ENCODE measurements around the gene LRRN2.

Gene LRRN2

GRCh38 chr1:204628868-204629267 lies 56.7 kb downstream of the LRRN2 start:
- DNase-seq (ENCODE audit: extremely low spot score), result no peak
- POLR2A ChIA-PET, result no interaction called here
- CTCF ChIA-PET, result no interaction called here

GRCh38 chr1:204627436-204627835 lies 58.1 kb downstream of the LRRN2 start:
- no peak for TF ChIP-seq HDGF (IDR thresholded peaks at IDR 0.05; ENCODE audit: borderline replicate concordance)
- no peak for TF ChIP-seq ZNF384 (IDR thresholded peaks at IDR 0.05)
- no peak for TF ChIP-seq FOXK2 (IDR thresholded peaks at IDR 0.05)
- no peak for TF ChIP-seq BHLHE40 (IDR thresholded peaks at IDR 0.05; ENCODE audit: borderline replicate concordance)
- no peak for TF ChIP-seq SUZ12 (IDR thresholded peaks at IDR 0.05)
- no peak for TF ChIP-seq PKNOX1 (IDR thresholded peaks at IDR 0.05)
- no peak for TF ChIP-seq L3MBTL2 (conservative IDR thresholded peaks at IDR 0.05)
- TF ChIP-seq ELF4 (IDR thresholded peaks at IDR 0.05), result no peak
- no peak for TF ChIP-seq SP1 (IDR thresholded peaks at IDR 0.05)
- no peak for TF ChIP-seq FOXA1 (IDR thresholded peaks at IDR 0.05)
- TF ChIP-seq CTBP1 (IDR thresholded peaks at IDR 0.05; ENCODE audit: borderline replicate concordance), result no peak
- ChIA-PET CTCF (no interaction called here), POLR2A (no interaction called here)
- no peak for DNase-seq (ENCODE audit: extremely low spot score)

More at GRCh38 chr1:204628868-204629267, 56.7 kb downstream of the LRRN2 start:
- TF ChIP-seq HDGF (IDR thresholded peaks at IDR 0.05; ENCODE audit: borderline replicate concordance) (no peak), ELF4 (IDR thresholded peaks at IDR 0.05) (no peak), ZNF384 (IDR thresholded peaks at IDR 0.05) (no peak), FOXA1 (IDR thresholded peaks at IDR 0.05) (no peak), ARNT (IDR thresholded peaks at IDR 0.05) (no peak), CTBP1 (IDR thresholded peaks at IDR 0.05; ENCODE audit: borderline replicate concordance) (no peak), FOXK2 (IDR thresholded peaks at IDR 0.05) (no peak), SP1 (IDR thresholded peaks at IDR 0.05) (no peak), BHLHE40 (IDR thresholded peaks at IDR 0.05; ENCODE audit: borderline replicate concordance) (no peak), LEF1 (IDR thresholded peaks at IDR 0.05; ENCODE audit: borderline replicate concordance) (no peak), NFRKB (IDR thresholded peaks at IDR 0.05) (no peak), SUZ12 (IDR thresholded peaks at IDR 0.05) (no peak)

GRCh38 chr1:204626381-204626780 lies 59.2 kb downstream of the LRRN2 start:
- no peak for TF ChIP-seq ELF4 (IDR thresholded peaks at IDR 0.05)
- no peak for TF ChIP-seq L3MBTL2 (conservative IDR thresholded peaks at IDR 0.05)
- TF ChIP-seq FOXA1 (IDR thresholded peaks at IDR 0.05), result no peak
- no peak for TF ChIP-seq SP1 (IDR thresholded peaks at IDR 0.05)
- TF ChIP-seq PKNOX1 (IDR thresholded peaks at IDR 0.05), result no peak
- no peak for TF ChIP-seq FOXK2 (IDR thresholded peaks at IDR 0.05)
- TF ChIP-seq SUZ12 (IDR thresholded peaks at IDR 0.05), result no peak
- no peak for TF ChIP-seq HDGF (IDR thresholded peaks at IDR 0.05; ENCODE audit: borderline replicate concordance)
- TF ChIP-seq CTBP1 (IDR thresholded peaks at IDR 0.05; ENCODE audit: borderline replicate concordance), result no peak
- no peak for TF ChIP-seq LEF1 (IDR thresholded peaks at IDR 0.05; ENCODE audit: borderline replicate concordance)
- no peak for TF ChIP-seq ARNT (IDR thresholded peaks at IDR 0.05)
- TF ChIP-seq BHLHE40 (IDR thresholded peaks at IDR 0.05; ENCODE audit: borderline replicate concordance), result no peak
- no peak for TF ChIP-seq ZNF384 (IDR thresholded peaks at IDR 0.05)
- no peak for TF ChIP-seq FOXM1 (IDR thresholded peaks at IDR 0.05; ENCODE audit: borderline replicate concordance)
- TF ChIP-seq TARDBP (IDR thresholded peaks at IDR 0.05), result no peak
- DNase-seq (ENCODE audit: extremely low spot score), result no peak
- POLR2A ChIA-PET, result no interaction called here
- CTCF ChIA-PET, result no interaction called here

- TF ChIP-seq LEF1 (IDR thresholded peaks at IDR 0.05; ENCODE audit: borderline replicate concordance) (no peak), L3MBTL2 (conservative IDR thresholded peaks at IDR 0.05) (no peak), BHLHE40 (IDR thresholded peaks at IDR 0.05; ENCODE audit: borderline replicate concordance) (no peak), TARDBP (IDR thresholded peaks at IDR 0.05) (no peak), PKNOX1 (IDR thresholded peaks at IDR 0.05) (no peak), FOXA1 (IDR thresholded peaks at IDR 0.05) (no peak), SP1 (IDR thresholded peaks at IDR 0.05) (no peak), ELF4 (IDR thresholded peaks at IDR 0.05) (no peak), FOXM1 (IDR thresholded peaks at IDR 0.05; ENCODE audit: borderline replicate concordance) (no peak), NFRKB (IDR thresholded peaks at IDR 0.05) (no peak), ARNT (IDR thresholded peaks at IDR 0.05) (no peak), CTBP1 (IDR thresholded peaks at IDR 0.05; ENCODE audit: borderline replicate concordance) (no peak), SUZ12 (IDR thresholded peaks at IDR 0.05) (no peak), FOXK2 (IDR thresholded peaks at IDR 0.05) (no peak), HDGF (IDR thresholded peaks at IDR 0.05; ENCODE audit: borderline replicate concordance) (no peak), ZNF384 (IDR thresholded peaks at IDR 0.05) (no peak)
- ChIA-PET POLR2A (no interaction called here), CTCF (interaction anchor here (0.6 to 1.8 kb wide), 2 partner anchors 10 to 378 kb away, joined by 3 to 7 read pairs; no protein-coding TSS in a partner anchor)
- no peak for DNase-seq (ENCODE audit: extremely low spot score)
These were observed 60.8 kb downstream of the LRRN2 start for GRCh38 chr1:204624631-204625216.

- no peak for TF ChIP-seq TARDBP (IDR thresholded peaks at IDR 0.05)
- no peak for TF ChIP-seq CTBP1 (IDR thresholded peaks at IDR 0.05; ENCODE audit: borderline replicate concordance)
- no peak for TF ChIP-seq FOXA1 (IDR thresholded peaks at IDR 0.05)
- TF ChIP-seq L3MBTL2 (conservative IDR thresholded peaks at IDR 0.05), result no peak
- no peak for TF ChIP-seq NFRKB (IDR thresholded peaks at IDR 0.05)
- no peak for TF ChIP-seq ELF4 (IDR thresholded peaks at IDR 0.05)
- 0 out of 2 replicates have a peak, but pooled peaks have one; percentile 27 for TF ChIP-seq HDGF (IDR thresholded peaks at IDR 0.05; ENCODE audit: borderline replicate concordance)
- no peak for TF ChIP-seq FOXK2 (IDR thresholded peaks at IDR 0.05)
- POLR2A ChIA-PET, result interaction anchor here (1.0 kb wide), 1 partner anchor 109 kb away, joined by 3 read pairs; no protein-coding TSS in a partner anchor
- DNase-seq (ENCODE audit: extremely low spot score), result peak; percentile 58
These were observed 61.6 kb downstream of the LRRN2 start for GRCh38 chr1:204623894-204624361.

More at GRCh38 chr1:204623894-204624361, 61.6 kb downstream of the LRRN2 start:
- CTCF ChIA-PET, result interaction anchor here (0.6 to 1.8 kb wide), 4 partner anchors 9 to 377 kb away, joined by 3 to 7 read pairs (median 4); no protein-coding TSS in a partner anchor
